NCI-H460 (cell line): ENCODE measurements around the gene SLC2A14. TPM values are rescaled to one million over a fixed set of nuclear protein-coding genes. Genes with fewer than 3 reads are reported as not detected.

Experiments used
- DNase-seq: peaks from one replicate; pipeline ENCODE4 v3.0.0-alpha.2; 2016; ENCODE audit warnings: low read depth; ENCODE audit errors: extremely low read depth
- small RNA-seq, 2 experiments: library from RNA; depleted of rRNA; stranded (forward); fragments of <200 nt; gene quantifications; one replicate each; pipeline ENCODE3, GENCODE V24; 2014
- total RNA-seq: library from RNA; depleted of rRNA; stranded (reverse); fragments of >200 nt; shearing (Covaris generic); gene quantifications from 2 replicates; pipeline ENCODE4 v1.2.3, GENCODE V29; 2014; rRNA removed

SLC2A14 gene
- total RNA-seq, 1 experiment from 2014 or later: not detected

GRCh38 chr12:7782055-7782454 lies 90.7 kb downstream of the SLC2A14 start:
- no peak for DNase-seq

GRCh38 chr12:7781274-7781673 lies 91.4 kb downstream of the SLC2A14 start:
- no peak for DNase-seq

DNA sequence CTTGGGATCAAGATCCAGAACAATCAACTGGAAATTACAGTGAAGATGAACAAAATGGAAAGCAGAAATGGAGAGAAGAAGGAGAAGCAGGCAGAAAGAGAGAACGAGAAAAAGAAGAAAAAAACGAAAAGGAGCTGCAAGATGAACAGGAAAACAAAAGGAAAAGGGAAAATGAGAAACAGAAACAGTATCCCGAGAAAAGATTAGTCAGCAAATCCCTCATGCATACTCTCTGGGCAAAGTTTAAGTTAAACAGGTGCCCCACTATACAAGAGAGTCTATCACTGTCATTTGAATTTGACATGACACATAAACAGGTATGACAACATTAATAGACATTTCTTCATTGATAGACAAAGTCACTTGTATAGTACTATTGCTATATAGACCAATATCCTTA lies 102.7 kb downstream of the SLC2A14 start:
- DNase-seq: no peak

Small RNAs within 50 kb of the gene (small RNA-seq; reads per million reads assigned to genes)
- 0 reads per million in 2 experiments for gene RF00019

Other genes with a start within 250 kb of the SLC2A14 start
- gene APOBEC1, start 207.0 kb downstream of the SLC2A14 start, total RNA-seq: not detected in 2 replicates
- gene GDF3, start 177.1 kb downstream of the SLC2A14 start, total RNA-seq: not detected in 2 replicates
- not detected in 2 replicates for gene DPPA3, start 161.5 kb downstream of the SLC2A14 start, total RNA-seq
- not detected in 2 replicates for gene CLEC4C, start 125.5 kb downstream of the SLC2A14 start, total RNA-seq
- not detected in 2 replicates for gene NANOGNB, start 107.7 kb downstream of the SLC2A14 start, total RNA-seq
- gene NANOG, start 83.5 kb downstream of the SLC2A14 start, total RNA-seq: not detected in 2 replicates
- gene SLC2A3, start 63.3 kb upstream of the SLC2A14 start, total RNA-seq: 299 and 321 TPM in 2 replicates
- gene FOXJ2, start 159.8 kb upstream of the SLC2A14 start, total RNA-seq: 6.9 and 7.3 TPM in 2 replicates
- not detected in 2 replicates for gene C3AR1, start 193.4 kb upstream of the SLC2A14 start, total RNA-seq
- 27.4 and 31.3 TPM in 2 replicates for gene NECAP1, start 209.4 kb upstream of the SLC2A14 start, total RNA-seq